GM18498 (cell line): ENCODE data around the gene ARHGAP10.
"Not testable (repeated sequence)": the region's sequence is repeated elsewhere in the genome, so short reads cannot be mapped to it uniquely, and the experiment has no call there.

Source experiments
- ATAC-seq: cut with Tn5 transposase; IDR thresholded peaks from one replicate; pipeline ENCODE4 v1.9.1; 2021; ENCODE audit warnings: mild to moderate bottlenecking, moderate library complexity; ENCODE audit not compliant: unreplicated experiment

Gene ARHGAP10

DNA sequence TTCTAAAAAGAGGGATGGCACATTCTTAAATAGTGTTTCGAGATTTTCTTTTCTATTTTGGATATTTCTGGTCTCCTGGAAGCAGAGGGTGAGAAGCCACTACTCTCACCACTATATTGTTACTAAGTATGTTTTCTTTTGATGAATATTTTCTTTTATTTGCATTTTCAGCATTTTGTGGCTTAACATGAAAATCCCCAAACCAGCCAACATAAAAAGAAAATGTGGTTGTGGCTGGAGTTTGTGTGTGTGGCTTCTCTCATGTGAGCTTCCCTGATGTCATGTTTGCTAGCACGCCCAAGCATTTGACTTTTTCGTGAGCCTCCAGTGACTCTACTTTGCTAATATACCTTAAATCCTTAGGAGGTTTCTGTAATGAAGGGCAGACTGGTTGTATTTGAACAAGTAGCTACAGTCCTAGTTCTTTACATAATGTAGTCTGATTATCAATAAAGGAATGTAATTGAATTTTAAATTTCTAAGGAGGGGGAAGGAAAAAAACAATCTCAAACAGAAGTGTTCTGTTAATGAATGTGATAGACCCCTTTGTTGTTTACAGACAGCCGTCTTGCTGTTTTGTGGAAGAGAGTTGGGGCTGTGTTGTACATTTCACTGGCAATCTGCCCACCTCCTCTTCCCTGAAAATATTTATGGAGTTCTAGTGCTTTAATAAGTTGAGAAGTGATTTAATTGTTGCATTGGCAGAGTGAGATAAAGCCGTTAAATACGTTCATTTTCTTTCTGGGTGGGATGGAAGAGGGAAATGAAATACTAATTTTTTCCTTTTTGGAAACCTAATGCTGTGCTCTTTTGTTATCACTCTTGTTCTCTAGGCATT is 114.6 kb downstream of the ARHGAP10 start:
- ATAC-seq = peak; percentile 87

DNA sequence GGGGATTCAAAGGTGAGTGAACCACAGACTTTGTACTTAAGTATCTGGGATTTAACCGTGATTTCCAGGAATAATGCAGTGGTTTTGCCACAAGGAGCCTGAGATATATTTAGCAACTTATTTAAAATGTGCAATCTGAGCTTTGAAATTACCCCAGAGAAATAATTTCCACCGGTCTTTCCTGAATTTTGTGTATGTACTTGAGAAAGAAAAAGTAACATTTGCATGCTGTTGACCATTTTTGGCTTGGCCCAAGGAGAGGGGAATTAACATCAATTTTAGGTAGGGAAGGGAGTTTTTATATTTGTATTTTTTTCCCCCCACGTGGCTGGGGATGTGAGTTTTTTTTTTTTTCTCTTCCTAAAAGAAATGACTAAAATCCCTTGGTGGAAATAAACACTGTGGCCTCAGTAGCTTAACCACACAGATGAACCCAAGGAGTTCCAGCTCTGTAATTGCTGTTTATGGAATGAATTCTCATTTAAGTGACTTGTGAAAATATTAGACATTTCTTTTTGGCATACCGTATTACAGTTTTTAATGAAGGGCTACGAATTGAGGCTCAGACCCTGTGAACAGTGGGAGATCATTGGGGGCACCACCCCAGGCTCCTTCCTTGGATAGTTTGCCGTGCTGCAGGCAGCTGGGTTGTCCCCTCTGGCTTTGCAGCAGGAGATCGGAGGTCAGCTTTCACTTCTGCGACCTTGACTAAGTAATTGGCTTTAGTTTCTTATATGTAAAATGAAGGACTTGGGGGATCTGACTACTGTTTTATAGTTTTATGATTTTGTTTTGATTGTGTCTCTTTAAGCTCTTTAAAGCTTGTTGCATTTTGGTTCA is 116.1 kb downstream of the ARHGAP10 start:
- no peak for ATAC-seq

DNA sequence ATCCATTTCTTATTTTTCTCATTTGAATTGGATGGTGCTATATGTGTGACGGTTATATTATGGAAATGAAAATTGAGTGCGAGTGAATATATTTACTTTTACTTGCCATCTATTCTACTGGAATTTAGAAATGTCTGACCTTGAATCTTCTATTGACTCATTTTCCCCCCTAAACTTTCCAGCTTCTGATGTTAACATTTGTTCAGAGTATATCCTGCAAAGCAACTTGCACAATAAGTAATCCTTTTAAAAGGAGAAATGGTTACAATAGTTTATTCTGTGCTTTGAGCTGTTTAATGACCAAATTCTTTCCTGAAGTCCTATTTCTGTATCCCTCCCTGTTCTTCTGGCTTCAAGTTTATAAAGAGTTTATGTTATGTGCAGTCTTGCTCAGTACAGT is 116.7 kb downstream of the ARHGAP10 start:
- no peak for ATAC-seq

DNA sequence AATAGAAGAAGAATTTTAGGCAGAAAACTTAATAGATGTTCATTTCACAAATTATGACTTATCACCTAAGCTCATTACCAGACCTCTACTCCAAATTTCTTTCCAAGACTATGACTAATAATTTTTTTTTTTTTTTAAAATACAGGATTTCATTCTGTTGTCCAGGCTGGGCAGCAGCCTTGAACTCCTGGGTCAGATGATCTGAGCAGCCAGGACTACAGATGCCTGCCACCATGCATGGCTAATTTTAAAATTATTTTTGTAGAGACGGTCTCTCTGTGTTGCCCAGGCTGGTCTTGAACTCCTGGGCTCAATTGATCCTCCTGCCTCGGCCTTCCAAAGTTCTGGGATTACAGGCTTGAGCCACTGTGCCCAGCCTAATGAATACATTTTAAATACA is 119.2 kb downstream of the ARHGAP10 start:
- ATAC-seq = no peak

DNA sequence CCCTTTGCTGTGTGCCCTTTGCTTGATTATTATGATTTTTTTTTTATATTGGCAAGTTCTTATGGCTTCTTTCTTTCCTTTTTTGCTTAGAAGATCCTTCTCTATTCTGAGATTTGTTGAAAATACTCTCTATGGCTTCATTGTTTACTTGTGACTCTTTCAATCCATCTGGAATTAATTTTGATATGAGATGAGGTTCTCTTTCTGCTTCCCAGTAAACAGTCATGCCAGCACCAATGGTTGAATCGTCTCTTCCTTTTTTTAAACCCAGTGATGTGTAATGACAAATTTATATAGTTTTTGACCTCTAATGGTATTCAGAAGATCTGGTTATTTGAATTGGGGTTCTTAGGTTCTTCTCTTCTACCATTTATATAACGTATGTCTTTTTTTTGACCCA is 121.8 kb downstream of the ARHGAP10 start:
- no peak for ATAC-seq

DNA sequence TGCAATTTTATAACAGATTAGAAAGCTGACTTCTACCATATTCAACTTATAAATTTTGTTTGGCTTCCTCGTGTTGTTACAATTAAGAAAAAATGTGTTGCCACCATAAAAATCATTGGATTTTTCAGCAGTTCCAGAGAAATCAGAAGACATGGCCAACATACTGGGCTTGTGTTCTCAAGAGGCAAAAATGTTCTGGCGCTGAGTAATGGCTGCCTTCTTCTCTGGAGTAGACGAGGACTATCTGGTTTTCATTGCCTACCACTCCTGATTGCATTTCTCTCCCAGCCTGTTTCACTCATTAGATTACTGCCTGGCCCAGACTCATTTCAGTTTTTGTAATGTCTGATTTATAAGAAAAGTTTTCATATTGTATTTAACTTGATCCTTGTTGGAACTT is 122.3 kb downstream of the ARHGAP10 start:
- ATAC-seq = no peak

DNA sequence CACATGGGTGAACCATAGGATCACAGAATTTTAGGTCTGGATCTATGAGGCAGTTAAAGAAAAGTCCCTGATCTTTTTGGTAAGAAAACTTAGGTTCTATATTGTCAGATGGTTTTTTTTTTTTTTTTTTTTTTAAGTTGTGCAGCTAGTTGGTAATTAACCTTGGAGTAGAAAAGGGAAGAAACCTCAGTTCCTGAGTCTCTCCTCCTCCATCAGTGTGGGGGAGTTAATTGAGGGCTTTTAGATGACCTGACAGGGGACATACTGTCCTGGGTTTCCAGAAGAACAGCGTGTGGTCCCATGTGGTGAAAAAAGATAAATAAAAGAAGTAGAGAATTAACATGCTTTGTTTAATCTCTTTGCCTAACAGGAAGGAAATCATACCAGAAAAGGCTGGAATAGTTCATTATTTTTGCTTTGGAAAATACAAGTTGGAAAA is 123.7 kb downstream of the ARHGAP10 start:
- no peak for ATAC-seq

DNA sequence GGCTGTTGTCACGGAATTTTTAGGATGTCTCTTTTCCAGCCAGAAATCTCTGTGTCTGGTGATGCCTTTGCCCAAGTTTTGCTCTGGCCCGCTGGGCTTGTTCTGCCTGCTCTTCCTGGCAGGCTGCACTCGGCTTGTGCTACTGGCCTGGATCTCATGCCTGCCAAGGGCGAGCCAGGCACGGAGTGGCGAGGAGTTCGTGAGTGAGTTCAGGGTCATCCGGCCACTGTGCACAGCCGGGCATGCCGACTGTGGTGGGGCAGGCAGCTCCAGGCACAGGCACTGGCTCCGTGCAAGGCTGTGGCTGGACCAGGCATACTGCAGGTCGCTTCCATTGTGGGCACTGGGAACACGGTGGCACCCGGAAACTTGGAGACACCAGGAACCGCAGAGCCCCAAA is 129.1 kb downstream of the ARHGAP10 start:
- no peak for ATAC-seq

DNA sequence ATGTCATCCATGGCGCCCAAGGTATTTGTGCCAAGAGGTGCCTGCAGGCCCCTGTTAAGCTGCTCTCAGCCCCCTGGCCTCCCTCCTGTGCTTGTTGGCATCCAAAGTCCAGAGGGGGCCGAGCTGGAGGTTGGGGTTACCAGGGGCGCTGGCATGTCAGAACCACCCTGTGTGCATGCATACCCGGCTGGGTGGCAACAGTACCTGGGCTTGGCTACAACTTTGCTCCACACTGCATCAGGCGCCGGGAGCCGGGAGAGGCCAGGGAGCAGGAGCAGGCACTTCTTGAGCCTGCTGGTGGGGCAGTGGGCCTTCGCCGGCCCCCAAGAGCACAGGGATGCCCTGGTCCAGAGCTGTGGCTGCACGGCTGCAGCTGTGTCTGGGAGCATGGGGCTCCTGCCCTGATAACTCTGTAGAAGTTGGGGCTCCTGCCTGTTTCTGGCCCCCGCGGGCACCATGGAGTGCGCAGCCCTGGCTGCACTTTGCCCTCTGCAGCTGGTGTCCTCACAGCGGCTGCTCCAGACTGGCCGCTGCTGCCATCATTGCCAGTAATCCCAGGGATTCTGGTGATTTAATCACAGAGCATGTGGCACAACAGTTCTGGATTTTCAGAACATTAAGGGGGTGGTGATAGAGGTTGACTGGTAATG is 130.3 kb downstream of the ARHGAP10 start:
- ATAC-seq = no peak

DNA sequence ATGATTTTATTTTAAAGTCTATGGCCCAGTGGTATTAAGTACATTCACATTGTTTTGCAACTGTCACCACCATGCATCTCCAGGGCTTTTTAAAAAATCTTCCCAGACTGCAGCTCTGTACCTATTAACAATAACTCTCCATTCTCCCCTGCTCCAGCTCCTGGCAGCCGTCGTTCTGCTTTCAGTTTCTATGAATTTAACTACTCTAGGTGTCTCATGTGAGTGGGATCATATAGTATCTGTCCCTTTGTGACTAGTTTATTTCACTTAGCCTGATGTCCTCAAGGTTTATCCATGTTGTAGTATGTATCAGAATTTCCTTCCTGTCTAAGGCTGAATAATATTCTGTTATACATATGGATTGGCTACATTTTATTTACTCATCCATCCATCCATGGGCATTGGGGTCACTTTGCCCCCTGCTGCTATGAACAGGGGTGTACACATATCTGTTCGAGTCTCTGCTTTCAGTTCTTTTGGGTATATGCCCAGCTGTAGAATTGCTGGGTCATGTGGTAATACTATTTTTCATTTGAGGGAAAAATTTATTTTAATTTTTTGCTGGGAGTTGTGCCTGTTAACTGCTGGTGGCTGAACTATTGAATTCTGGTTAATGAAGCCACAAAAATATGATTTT is 131.3 kb downstream of the ARHGAP10 start:
- peak; percentile 54 for ATAC-seq

DNA sequence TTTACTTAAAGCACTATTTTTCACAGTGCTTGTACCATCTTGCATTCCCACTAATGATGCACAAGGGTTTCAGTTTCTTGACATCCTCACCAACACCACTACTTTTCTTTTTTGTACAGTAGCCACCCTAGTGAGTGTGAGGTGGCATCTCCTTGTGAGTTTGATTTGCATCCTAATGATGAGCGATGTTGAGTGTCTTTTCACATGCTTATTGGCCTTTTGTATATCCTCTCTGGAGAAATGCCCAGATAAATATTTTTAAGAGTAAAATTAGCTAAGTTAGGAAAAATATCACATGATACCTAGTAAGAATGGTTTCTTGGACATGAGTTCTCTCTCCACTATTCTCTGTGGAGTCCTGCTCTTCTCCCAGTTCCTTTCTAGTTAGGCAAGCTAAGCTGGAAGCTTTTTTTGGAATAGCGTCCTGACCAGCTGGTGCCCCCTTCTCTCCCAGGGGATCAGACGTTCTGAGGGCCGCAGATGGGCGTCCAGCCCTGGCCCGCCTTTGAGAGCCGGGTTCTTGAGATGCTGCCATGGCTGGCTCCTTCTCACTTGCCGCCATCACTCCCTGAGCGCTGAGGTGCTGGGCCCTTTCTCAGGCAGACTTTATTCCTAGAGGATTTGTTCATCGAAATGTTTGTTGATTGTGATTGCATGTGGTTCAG is 132.1 kb downstream of the ARHGAP10 start:
- ATAC-seq = no peak

DNA sequence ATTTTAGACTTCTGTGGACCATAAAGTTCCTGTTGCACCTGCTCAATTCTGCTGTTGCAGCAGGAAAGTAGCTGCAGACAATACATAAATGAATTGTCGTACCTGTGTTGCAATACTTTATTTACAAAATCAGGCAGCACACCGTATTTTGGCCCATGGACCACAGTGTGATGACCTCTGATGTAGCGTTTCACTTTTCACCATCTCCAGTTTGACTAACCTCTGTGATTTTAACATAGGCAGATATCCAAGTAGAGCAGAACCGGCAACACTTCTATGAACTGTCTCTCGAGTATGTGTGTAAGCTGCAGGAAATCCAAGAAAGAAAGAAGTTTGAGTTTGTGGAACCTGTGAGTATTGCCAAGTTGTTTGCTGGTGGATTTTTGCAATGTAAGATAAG is 132.7 kb downstream of the ARHGAP10 start:
- no peak for ATAC-seq

DNA sequence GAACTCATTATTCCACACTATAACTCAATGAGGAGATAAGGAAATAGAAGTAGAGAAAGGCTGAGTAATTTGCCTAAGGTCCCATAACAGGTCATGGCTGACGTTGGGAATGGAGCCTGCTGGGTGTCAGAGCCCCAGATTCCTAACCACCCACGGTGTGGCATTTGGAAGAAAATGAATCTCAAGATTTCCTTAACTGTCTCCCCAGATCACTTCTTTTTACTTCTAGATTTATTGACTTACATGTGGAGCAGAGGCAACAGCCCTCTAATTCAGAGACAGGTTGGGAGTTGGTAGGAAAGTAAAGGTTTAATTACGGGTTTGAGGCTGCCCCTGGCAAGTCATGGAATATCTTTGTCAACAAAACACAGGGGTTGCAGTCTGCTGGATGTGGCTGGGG is 134.0 kb downstream of the ARHGAP10 start:
- no peak for ATAC-seq

DNA sequence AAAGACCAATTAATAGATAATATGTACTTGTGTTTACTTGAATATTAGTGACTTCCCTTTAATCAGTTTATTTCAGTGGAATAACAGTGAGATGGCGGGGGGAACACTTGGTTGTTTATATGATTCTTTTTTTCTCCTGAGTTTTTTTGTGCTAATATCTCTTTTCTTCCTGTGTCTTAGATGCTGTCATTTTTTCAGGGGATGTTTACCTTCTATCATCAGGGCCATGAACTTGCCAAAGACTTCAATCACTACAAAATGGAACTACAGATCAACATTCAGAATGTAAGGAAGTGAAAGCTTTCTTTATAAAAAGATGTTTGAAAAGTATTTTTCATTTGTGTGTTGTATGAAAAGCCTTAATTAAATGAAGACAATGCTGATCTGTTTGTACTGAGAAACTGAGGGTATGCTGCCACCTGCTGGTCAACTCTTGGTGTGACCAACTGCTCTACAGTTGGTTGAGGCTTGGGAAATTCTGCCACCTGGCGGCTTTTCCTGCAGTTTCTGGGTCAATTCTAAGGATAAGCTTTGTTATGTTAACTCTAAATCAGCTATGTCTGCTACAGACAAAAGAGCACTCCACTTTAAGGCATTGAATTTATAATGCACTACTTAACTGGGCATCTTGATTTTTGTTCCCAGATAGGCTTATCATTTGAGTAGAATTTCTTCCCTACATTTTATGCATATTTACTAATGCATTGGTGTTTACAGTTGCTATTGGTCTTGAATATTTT is 134.8 kb downstream of the ARHGAP10 start:
- peak; percentile 78 for ATAC-seq

DNA sequence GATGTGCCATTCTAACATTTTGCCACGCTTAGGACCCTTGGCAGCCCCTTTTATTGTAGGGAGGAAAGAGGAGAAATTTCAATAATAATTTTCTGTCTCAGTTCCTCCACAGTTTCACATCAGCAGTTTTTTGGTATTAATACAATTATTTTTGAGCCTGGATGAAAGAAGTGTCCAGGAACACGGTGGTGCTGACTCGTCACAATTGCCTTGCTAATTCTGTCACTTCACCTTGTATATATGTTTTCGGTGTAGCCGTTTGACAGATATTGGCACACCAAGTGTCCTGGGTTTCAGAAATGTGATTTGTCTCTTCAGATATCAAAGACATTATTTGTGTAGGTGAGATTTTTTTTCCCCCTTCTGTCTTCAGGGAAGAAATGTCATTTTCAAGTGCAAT is 142.2 kb downstream of the ARHGAP10 start:
- ATAC-seq = no peak

DNA sequence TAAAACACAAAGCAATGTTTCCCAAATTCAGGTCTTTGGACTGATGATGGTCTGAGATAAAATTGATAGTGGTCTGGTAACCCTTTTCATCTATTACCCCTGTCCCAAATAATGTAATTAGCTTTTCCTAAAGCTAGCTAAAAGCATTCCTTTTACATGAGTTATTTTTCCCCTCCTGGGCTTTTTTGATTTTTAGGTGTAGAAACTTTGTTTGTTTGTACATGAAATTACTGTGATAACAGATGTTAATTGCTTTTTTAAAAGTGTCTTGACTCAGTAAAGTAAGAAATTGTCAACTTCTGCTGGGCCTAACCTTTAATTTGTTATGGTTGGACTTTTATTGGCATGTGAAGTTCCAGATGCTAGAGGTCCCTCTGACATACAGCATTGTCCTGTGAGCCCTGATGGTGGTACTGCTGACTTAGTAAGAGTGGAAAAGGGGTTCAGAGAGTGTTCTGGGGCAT is 145.5 kb downstream of the ARHGAP10 start:
- no peak for ATAC-seq

DNA sequence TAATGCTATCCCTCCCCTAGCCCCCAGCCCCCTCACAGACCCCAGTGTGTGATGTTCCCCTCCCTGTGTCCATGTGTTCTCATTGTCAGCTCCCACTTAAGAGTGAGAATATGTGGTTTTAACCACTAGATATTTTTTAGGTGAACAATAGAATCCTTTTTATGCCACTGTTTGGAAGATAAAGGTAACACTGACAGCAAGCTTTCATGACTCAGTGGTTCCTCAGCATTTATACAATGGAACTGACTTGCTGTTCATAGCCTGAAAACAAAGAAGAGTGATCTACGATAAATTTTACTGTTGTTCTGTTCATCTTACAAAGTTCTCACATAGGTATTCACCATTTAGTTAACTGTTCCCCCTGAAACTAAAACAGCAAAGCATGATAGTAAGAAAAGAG is 147.8 kb downstream of the ARHGAP10 start:
- no peak for ATAC-seq

DNA sequence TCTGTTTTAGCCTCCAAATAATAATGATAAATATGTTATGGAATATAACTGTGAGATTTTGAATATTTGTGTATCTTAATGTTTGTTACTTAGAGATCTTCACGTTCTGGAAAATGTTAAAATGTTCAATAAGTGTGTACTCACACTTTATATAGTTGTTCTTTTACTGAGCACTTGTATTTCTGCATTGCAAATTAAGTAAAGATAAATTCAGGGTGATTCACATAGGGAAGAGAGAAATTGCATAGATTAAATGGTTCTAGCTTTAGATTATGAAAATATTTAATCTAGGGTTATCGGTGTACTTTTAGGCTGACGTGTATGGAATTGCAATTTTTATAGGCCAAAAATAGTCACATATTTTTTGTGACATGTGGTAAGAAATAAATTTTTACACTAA is 148.6 kb downstream of the ARHGAP10 start:
- no peak for ATAC-seq

DNA sequence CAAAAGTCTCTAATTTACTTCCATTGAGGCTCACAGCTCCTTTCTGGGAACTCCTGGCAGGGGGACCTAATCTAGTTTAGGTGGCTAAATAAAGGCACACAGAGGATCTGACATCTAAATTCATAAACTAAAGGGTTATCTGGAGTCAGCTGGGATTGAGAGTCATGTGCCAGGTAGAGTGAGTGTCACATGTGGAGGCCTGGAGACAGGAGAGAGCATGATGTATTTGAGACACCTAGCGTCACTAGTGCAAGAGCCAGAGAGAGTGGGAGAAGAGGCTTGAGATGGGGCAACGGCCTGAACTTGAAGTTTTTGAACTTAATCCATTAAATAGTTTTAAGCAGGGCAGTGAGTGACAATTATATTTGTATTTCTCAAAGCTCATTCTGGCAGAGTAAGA is 152.6 kb downstream of the ARHGAP10 start:
- ATAC-seq = no peak

DNA sequence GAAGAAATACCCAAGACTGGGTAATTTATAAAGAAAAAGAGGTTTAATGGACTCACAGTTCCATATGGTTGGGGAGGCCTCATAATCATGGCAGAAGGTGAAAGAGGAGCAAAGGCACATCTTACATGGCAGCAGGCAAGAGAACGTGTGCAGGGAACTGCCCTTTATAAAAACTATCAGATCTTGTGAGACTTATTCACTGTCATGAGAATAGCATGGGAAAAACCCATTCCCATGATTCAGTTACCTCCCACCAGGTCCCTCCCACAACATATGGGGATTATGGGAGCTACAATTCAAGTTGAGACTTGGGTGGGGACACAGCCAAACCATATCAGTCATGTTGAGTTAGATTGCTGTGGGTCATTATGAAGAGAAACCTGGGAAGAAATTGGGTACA is 153.3 kb downstream of the ARHGAP10 start:
- not testable (repeated sequence) for ATAC-seq
